ENCODE measurements around the gene PGAP2.
"Not testable (repeated sequence)": the region's sequence is repeated elsewhere in the genome, so short reads cannot be mapped to it uniquely, and the experiment has no call there.

PGAP2 gene

DNA sequence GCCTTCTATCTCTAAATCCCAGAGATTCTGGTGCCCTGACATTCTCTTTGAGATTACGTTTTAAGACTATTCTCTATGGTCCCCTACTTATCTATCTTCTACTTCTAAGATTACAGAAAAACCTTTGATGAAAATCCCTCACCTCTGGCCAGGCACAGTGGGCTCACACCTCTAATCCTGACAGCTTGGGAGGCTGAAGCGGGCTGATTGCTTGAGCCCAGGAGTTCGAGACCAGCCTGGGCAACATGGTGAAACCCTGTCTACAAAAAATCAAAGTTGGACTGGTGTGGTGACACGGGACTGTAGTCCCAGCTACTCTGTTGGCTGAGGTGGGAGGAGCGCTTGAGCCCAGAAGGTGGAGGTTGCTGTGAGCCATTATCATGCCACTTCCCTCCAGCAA lies 25.4 kb upstream of the PGAP2 start:
- DNase-seq (ENCODE audit: extremely low read depth, low read depth): no peak
- TF ChIP-seq, protein P1, sequence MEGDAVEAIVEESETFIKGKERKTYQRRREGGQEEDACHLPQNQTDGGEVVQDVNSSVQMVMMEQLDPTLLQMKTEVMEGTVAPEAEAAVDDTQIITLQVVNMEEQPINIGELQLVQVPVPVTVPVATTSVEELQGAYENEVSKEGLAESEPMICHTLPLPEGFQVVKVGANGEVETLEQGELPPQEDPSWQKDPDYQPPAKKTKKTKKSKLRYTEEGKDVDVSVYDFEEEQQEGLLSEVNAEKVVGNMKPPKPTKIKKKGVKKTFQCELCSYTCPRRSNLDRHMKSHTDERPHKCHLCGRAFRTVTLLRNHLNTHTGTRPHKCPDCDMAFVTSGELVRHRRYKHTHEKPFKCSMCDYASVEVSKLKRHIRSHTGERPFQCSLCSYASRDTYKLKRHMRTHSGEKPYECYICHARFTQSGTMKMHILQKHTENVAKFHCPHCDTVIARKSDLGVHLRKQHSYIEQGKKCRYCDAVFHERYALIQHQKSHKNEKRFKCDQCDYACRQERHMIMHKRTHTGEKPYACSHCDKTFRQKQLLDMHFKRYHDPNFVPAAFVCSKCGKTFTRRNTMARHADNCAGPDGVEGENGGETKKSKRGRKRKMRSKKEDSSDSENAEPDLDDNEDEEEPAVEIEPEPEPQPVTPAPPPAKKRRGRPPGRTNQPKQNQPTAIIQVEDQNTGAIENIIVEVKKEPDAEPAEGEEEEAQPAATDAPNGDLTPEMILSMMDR (IDR thresholded peaks at IDR 0.05; ENCODE audit: low read depth, low read length): no peak

GRCh38 chr11:3783611-3784010 lies 24.7 kb upstream of the PGAP2 start:
- TF ChIP-seq, protein P1 (IDR thresholded peaks at IDR 0.05; ENCODE audit: low read depth, low read length): no peak
- no peak for DNase-seq (ENCODE audit: extremely low read depth, low read depth)

GRCh38 chr11:3786781-3787428 lies 21.5 kb upstream of the PGAP2 start:
- no peak for DNase-seq (ENCODE audit: extremely low read depth, low read depth)
- TF ChIP-seq, protein P1 (IDR thresholded peaks at IDR 0.05; ENCODE audit: low read depth, low read length): no peak

DNA sequence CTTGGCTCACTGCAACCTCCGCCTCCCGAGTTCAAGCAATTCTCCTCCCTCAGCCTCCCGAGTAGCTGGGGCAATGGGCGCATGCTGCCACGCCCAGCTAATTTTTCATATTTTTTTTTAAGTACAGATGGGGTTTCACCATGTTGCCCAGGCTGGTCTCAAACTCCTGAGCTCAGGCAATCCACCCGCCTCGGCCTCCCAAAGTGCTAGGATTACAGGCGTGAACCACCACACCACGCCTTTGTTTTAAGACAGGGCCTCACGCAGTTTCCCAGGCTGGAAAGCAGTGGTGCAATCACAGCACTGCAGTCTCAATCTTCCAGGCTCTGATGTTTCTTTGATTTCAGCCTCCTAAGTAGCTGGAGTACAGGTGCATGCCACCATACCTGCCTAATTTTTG lies 14.0 kb upstream of the PGAP2 start:
- not testable (repeated sequence) for DNase-seq (ENCODE audit: extremely low read depth, low read depth)

GRCh38 chr11:3795131-3796001 lies 13.0 kb upstream of the PGAP2 start:
- TF ChIP-seq, protein P1 (IDR thresholded peaks at IDR 0.05; ENCODE audit: low read depth, low read length): no peak
- no peak for DNase-seq (ENCODE audit: extremely low read depth, low read depth)

DNA sequence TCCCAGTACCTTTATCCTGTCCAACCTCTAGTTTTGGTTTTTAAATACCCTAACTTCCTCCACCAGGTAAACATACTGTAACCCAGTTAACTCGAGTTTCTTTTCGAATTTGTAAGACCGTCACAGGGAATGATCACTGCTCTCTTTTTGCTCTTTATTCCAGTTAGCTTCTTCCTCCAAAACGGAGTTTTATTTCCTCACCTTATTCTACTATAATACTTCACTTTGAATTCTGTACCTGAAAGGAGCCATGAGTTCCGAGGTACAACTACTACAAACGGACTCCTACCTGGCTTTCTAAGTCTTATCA lies 12.4 kb upstream of the PGAP2 start:
- TF ChIP-seq, protein P1 (IDR thresholded peaks at IDR 0.05; ENCODE audit: low read depth, low read length): no peak
- DNase-seq (ENCODE audit: extremely low read depth, low read depth): no peak

DNA sequence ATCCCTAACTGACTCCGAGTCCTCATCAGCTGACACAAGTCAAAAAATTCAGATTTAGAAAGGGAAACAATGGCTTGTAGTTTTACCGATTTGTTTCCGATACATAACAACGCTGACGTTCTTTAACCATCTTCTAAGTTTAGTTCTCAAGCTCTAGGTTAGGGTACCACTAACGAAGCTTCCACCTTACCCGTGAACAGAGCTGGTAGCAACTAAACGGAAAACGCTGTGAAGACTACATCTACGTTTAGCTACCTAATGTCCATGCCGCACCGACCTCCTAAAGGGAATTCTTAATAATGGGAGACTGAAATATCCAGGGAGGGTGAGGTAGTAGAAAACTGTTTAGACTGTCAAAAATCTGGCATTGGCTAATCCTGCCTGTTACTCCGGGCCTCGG lies 12.0 kb upstream of the PGAP2 start:
- DNase-seq (ENCODE audit: extremely low read depth, low read depth): no peak
- TF ChIP-seq, protein P1 (IDR thresholded peaks at IDR 0.05; ENCODE audit: low read depth, low read length): no peak
